HFFc6 (cell line): Measurements from ENCODE around the gene HSD17B13. TPM values are rescaled to one million over a fixed set of nuclear protein-coding genes. Genes with fewer than 3 reads are reported as not detected.

Experiments
- DNase-seq: peaks from one replicate; pipeline ENCODE4 v3.0.0-alpha.2; 2018
- H3K27ac Mint-ChIP-seq: 2 replicates; pipeline ENCODE4 v1.8.0; 2020; ENCODE audit warnings: mild to moderate bottlenecking, mixed read lengths
- H3K27me3 Mint-ChIP-seq: 2 replicates; pipeline ENCODE4 v1.8.0; 2021; ENCODE audit warnings: mild to moderate bottlenecking, moderate library complexity, mixed read lengths; ENCODE audit not compliant: insufficient read depth
- H3K36me3 Mint-ChIP-seq: 2 replicates; pipeline ENCODE4 v1.8.0; 2021; ENCODE audit warnings: low read depth, mixed read lengths
- H3K4me1 Mint-ChIP-seq: 2 replicates; pipeline ENCODE4 v1.8.0; 2020; ENCODE audit warnings: low read depth, mixed read lengths
- H3K4me3 Mint-ChIP-seq: 2 replicates; pipeline ENCODE4 v1.8.0; 2020; ENCODE audit warnings: mild to moderate bottlenecking, moderate library complexity, mixed read lengths
- H3K9me3 Mint-ChIP-seq: 2 replicates; pipeline ENCODE4 v1.8.0; 2020; ENCODE audit warnings: mild to moderate bottlenecking, mixed read lengths
- total RNA-seq, 6 experiments: library from RNA; stranded (reverse); fragmentation: NEBNext Ultra II Directional; extraction: Animal tissue kit (Norgen Biotek cat#: 25700); gene quantifications; 2 replicates in 1 of 6; 3 replicates in 5 of 6; pipeline ENCODE4 v1.2.3, GENCODE V29; 2021
- TF ChIP-seq, protein P1 (sequence below): fragments of 200-600 bp; sonication (generic); IDR thresholded peaks from 2 replicates; pipeline ENCODE4 v1.5.0; 2021; ENCODE audit warnings: antibody characterized with exemption, mild to moderate bottlenecking

HSD17B13 gene
- total RNA-seq, 6 experiments from 2014 or later, result not detected

GRCh38 chr4:87360338-87360935, 37.8 kb upstream of the HSD17B13 start:
- H3K4me3 Mint-ChIP-seq, result no peak overlapping the region
- peaks cover 1% of the 10 kb centered on the region for H3K36me3 Mint-ChIP-seq
- DNase-seq, result no peak
- no peaks in the 10 kb centered on the region for H3K27me3 Mint-ChIP-seq
- H3K4me1 Mint-ChIP-seq, result no peaks in the 10 kb centered on the region
- TF ChIP-seq, protein P1, sequence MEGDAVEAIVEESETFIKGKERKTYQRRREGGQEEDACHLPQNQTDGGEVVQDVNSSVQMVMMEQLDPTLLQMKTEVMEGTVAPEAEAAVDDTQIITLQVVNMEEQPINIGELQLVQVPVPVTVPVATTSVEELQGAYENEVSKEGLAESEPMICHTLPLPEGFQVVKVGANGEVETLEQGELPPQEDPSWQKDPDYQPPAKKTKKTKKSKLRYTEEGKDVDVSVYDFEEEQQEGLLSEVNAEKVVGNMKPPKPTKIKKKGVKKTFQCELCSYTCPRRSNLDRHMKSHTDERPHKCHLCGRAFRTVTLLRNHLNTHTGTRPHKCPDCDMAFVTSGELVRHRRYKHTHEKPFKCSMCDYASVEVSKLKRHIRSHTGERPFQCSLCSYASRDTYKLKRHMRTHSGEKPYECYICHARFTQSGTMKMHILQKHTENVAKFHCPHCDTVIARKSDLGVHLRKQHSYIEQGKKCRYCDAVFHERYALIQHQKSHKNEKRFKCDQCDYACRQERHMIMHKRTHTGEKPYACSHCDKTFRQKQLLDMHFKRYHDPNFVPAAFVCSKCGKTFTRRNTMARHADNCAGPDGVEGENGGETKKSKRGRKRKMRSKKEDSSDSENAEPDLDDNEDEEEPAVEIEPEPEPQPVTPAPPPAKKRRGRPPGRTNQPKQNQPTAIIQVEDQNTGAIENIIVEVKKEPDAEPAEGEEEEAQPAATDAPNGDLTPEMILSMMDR, result no peak
- H3K27ac Mint-ChIP-seq, result no peak overlapping the region
- no peaks in the 10 kb centered on the region for H3K9me3 Mint-ChIP-seq

GRCh38 chr4:87359258-87359657, 36.6 kb upstream of the HSD17B13 start:
- Mint-ChIP-seq H3K27ac (no peak overlapping the region), H3K27me3 (no peaks in the 10 kb centered on the region; the same call in 1 of the 2 replicates), H3K36me3 (no peaks in the 10 kb centered on the region), H3K9me3 (no peaks in the 10 kb centered on the region), H3K4me3 (no peak overlapping the region), H3K4me1 (peaks cover 8% of the 10 kb centered on the region)
- DNase-seq, result no peak
- TF ChIP-seq, protein P1, result no peak

GRCh38 chr4:87356832-87357526, 34.3 kb upstream of the HSD17B13 start:
- Mint-ChIP-seq H3K4me1 (peaks cover 19% of the 10 kb centered on the region), H3K4me3 (no peak overlapping the region), H3K27me3 (no peaks in the 10 kb centered on the region; the same call in 1 of the 2 replicates), H3K9me3 (no peaks in the 10 kb centered on the region), H3K27ac (no peak overlapping the region), H3K36me3 (no peaks in the 10 kb centered on the region)
- no peak for DNase-seq
- TF ChIP-seq, protein P1, result no peak

DNA sequence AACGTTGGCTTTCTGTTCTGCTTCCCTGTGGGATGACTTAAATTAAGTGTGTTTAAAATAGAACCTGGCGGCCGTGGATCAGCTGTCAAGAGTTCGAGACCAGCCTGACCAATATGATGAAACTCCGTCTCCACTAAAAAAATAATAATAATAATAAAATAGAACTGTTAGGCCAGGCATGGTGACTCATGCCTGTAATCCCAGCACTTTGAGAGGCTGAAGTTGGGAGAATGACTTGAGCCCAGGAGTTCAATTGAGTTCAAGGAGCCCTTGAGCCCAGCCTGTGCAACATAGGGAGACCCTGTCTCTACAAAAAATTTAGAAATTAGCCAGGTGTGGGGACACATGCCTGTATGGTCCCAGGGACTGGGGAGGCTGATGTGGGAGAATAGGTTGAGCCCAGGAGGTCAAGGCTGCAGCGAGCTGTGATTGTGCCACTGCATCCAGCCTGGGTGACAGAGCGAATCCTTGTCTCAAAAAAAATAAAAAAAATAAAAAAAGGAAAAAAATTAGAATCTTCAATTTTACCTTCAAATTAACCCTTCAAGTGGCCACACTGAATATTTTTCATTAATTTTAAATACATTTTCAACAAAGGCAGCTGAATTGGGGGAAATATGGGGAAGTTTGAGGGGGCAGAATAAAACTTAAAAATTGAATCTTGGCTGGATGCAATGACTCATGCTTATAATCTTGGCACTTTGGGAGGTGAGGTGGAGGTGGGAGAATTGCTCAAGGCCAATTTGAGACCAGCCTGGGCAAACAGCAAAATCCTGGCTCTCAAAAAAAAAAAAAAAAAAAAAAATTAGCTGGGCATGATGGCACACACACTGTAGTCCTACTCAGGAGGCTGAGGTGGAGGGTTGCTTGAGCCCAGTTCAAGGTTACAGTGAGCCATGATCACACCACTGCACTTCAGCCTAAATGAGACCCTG, 31.8 kb upstream of the HSD17B13 start:
- Mint-ChIP-seq H3K36me3 (no peaks in the 10 kb centered on the region), H3K4me3 (peak overlapping the region; percentile 22; the same call in 1 of the 2 replicates), H3K4me1 (peaks cover 19% of the 10 kb centered on the region), H3K27me3 (no peaks in the 10 kb centered on the region; the same call in 1 of the 2 replicates), H3K9me3 (no peaks in the 10 kb centered on the region), H3K27ac (peak overlapping the region; percentile 68)
- TF ChIP-seq, protein P1, result no peak
- DNase-seq, result peak; percentile 40

DNA sequence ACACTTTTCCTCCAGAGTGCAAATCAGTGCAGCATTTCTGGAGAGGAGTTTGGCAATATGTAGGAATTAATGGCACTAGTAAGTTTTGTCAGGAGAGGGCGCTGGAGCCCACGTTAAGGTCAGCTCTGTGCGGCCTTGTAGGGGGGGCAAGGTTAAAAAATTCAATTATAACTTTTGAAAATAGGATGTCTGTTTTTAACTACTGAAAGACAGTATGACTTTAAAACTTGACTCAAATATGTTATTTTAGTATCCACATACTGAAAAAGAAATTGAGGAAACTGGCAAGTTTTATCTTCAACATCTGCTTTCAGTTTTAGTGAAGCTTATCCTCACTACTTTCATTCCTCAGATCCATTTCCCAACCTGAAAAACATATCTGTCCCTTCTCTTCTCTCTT, 30.9 kb upstream of the HSD17B13 start:
- DNase-seq, result peak; percentile 32
- H3K27me3 Mint-ChIP-seq, result no peaks in the 10 kb centered on the region; the same call in 1 of the 2 replicates
- TF ChIP-seq, protein P1, result peak; percentile 83
- H3K27ac Mint-ChIP-seq, result peak overlapping the region; percentile 68
- no peaks in the 10 kb centered on the region for H3K36me3 Mint-ChIP-seq
- H3K4me3 Mint-ChIP-seq, result peak overlapping the region; percentile 22; the same call in 1 of the 2 replicates
- peaks cover 19% of the 10 kb centered on the region for H3K4me1 Mint-ChIP-seq
- H3K9me3 Mint-ChIP-seq, result no peaks in the 10 kb centered on the region
